Fibroblast of lung (primary cell): ENCODE results near the gene VWA2.

Experiments
- CTCF ChIP-seq, 2 donors: IDR thresholded peaks in 1 of 2; conservative IDR thresholded peaks in 1 of 2; 1 replicate in 1 of 2; 2 replicates in 1 of 2; pipeline ENCODE4 v1.5.1; 2011 to 2012; ENCODE audit warnings: low read length in 2 of 2, control low read depth in 1 of 2, inconsistent platforms in 1 of 2, low read depth in 1 of 2, mild to moderate bottlenecking in 1 of 2
- EZH2 ChIP-seq: IDR thresholded peaks from 2 replicates; pipeline ENCODE4 v1.5.1; 2012; ENCODE audit warnings: low read length, control low read depth, mild to moderate bottlenecking; ENCODE audit errors: missing control alignments

DNA sequence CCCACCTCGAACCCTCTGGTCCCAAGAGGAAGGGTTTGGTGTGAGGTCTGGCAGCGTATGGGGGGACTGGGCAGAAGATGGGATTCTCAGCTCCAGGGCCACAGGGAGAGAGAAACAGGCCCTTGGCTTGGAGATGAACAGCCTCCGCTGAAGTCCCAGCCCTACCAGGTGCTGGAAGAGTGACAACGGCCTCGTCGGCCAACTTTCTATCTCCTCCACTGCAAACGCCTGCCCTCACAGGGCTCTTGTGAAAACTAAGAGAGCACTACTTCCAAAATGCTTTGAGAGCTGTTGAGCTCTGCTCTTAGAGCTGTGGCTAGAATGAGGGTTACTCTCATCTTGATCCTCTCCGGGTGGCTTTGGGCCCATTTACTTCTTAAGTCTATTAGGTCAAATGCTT is 101.8 kb downstream of the VWA2 start:
- TF ChIP-seq CTCF (conservative IDR thresholded peaks at IDR 0.05 in 1 of 2, IDR thresholded peaks at IDR 0.05 in 1 of 2; ENCODE audit: low read depth in 1 of 2, low read length in 2 of 2) (no peak), EZH2 (no peak)
